Measurements from ENCODE around the gene NLRP9. TPM values are rescaled to one million over a fixed set of nuclear protein-coding genes. Genes with fewer than 3 reads are reported as not detected.

The NLRP9 gene
- total and polyA plus RNA-seq, 2 of the 13 experiments (the other 11 are each of a cell fraction or from before 2014, with no cell fraction given) = not detected

GRCh38 chr19:55683449-55684261 lies 54.5 kb downstream of the NLRP9 start (continued):
- TF ChIP-seq ZNF275 (CRISPR knock-in tag; IDR thresholded peaks at IDR 0.05; ENCODE audit: borderline replicate concordance) (no peak), HHEX (CRISPR knock-in tag; IDR thresholded peaks at IDR 0.05) (no peak), ZNF503 (CRISPR knock-in tag; IDR thresholded peaks at IDR 0.05) (0 out of 2 replicates have a peak, but pooled peaks have one; percentile 48), CERS6 (CRISPR knock-in tag; IDR thresholded peaks at IDR 0.05) (0 out of 2 replicates have a peak, but pooled peaks have one; percentile 18), HDAC6 (IDR thresholded peaks at IDR 0.05; ENCODE audit: low read depth, low read length) (no peak), ZNF260 (CRISPR knock-in tag; IDR thresholded peaks at IDR 0.05; ENCODE audit: borderline replicate concordance, low read depth) (no peak), ZNF512 (CRISPR knock-in tag; IDR thresholded peaks at IDR 0.05) (no peak), SRF (IDR thresholded peaks at IDR 0.05; ENCODE audit: low read depth, low read length) (no peak), REST (IDR thresholded peaks at IDR 0.05; ENCODE audit: borderline replicate concordance in 1 of 2, low read depth in 1 of 2, low read length in 2 of 2) (no peak), SMARCE1 (IDR thresholded peaks at IDR 0.05; ENCODE audit: borderline replicate concordance) (no peak), BRCA1 (CRISPR knock-in tag; IDR thresholded peaks at IDR 0.05) (no peak), ELK4 (CRISPR knock-in tag; IDR thresholded peaks at IDR 0.05; ENCODE audit: borderline replicate concordance) (no peak), SIN3A (IDR thresholded peaks at IDR 0.05; ENCODE audit: borderline replicate concordance, low read depth, low read length) (no peak), HNF1B (CRISPR knock-in tag; IDR thresholded peaks at IDR 0.05) (peak; percentile 88), NR2F2 (IDR thresholded peaks at IDR 0.05; ENCODE audit: borderline replicate concordance, low read depth) (peak; percentile 51; the same call in 1 of the 2 replicates)
